Uterus (tissue), 2 donors: ENCODE data around the gene GJA3.

Experiments
- CTCF ChIP-seq, 4 experiments: fragments of 200-600 bp in 2 of 4; fragments of 450-650 bp in 2 of 4; sonication (generic) in 2 of 4; IDR thresholded peaks; one replicate each; pipeline ENCODE4 v1.5.1; 2016 to 2019; ENCODE audit warnings: antibody characterized with exemption in 4 of 4, mild to moderate bottlenecking in 2 of 4, moderate library complexity in 1 of 4
- POLR2A ChIP-seq, 2 donors: fragments of 450-650 bp; IDR thresholded peaks; one replicate each; pipeline ENCODE4 v1.6.1; 2016; ENCODE audit warnings: antibody characterized with exemption in 2 of 2, mild to moderate bottlenecking in 1 of 2, moderate library complexity in 1 of 2

DNA sequence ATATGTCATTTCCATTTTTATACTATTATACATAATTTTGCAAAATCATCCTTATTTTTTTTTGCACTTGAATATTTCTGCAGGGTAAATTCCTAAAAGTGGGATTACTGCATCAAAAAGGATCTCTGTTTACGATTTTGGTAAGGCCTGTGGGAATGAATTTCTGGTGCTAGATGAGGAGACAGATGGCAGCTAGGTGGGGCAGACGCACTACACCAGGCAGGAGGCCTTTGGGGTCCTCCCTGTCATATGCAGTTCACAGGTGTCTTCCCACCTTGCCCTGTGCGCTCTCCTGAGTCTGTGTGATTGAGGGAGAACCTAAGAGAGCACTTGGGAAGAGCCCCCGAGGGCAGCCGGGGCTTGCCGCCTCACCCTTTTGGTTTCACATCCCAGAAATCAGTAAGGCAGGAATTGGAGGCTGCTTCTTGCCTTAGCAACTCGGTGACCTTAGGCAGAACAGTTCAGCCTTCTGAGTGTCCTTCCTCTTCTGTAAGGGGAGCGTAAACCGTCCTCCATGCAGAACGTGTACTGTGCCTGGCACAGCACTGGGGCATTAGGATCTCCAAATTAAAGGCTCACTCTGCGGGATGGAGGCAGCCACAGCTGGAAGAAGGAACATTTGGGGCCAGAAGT, 45.3 kb upstream of the GJA3 start:
- TF ChIP-seq CTCF (IDR thresholded peaks at IDR 0.05) (no peak), POLR2A (IDR thresholded peaks at IDR 0.05) (no peak)
